ENCODE results near the gene UBE2Q2. TPM values are rescaled to one million over a fixed set of nuclear protein-coding genes. Genes with fewer than 3 reads are reported as not detected.
"Not testable (repeated sequence)": the region's sequence is repeated elsewhere in the genome, so short reads cannot be mapped to it uniquely, and the experiment has no call there.

Gene UBE2Q2
- total RNA-seq, 1 experiment from 2014 or later = 33.7 TPM

GRCh38 chr15:75850708-75851107 lies 7.5 kb downstream of the UBE2Q2 start:
- in situ Hi-C loops (cut with HindIII; ENCODE audit: low pct_unique_long_range_greater_than_20kb, low sequenced_read_pairs) = no loop called here

GRCh38 chr15:75851566-75851965 lies 8.3 kb downstream of the UBE2Q2 start:
- DNase-seq (ENCODE audit: low read depth); in situ Hi-C loops (cut with HindIII; ENCODE audit: low pct_unique_long_range_greater_than_20kb, low sequenced_read_pairs): not testable (repeated sequence)

More at GRCh38 chr15:75850708-75851107, 7.5 kb downstream of the UBE2Q2 start:
- no peak for DNase-seq (ENCODE audit: low read depth)

- DNase-seq (ENCODE audit: low read depth) = no peak
- in situ Hi-C loops (cut with HindIII; ENCODE audit: low pct_unique_long_range_greater_than_20kb, low sequenced_read_pairs) = no loop called here
Measured at GRCh38 chr15:75857886-75858285, 14.6 kb downstream of the UBE2Q2 start.

- in situ Hi-C loops (cut with HindIII; ENCODE audit: low pct_unique_long_range_greater_than_20kb, low sequenced_read_pairs) = no loop called here
- no peak for DNase-seq (ENCODE audit: low read depth)
Measured at GRCh38 chr15:75861750-75862402, 18.6 kb downstream of the UBE2Q2 start.

GRCh38 chr15:75862796-75863195 lies 19.5 kb downstream of the UBE2Q2 start:
- in situ Hi-C loops (cut with HindIII; ENCODE audit: low pct_unique_long_range_greater_than_20kb, low sequenced_read_pairs) = no loop called here

GRCh38 chr15:75864213-75865059 lies 21.2 kb downstream of the UBE2Q2 start:
- DNase-seq (ENCODE audit: low read depth) = no peak
- in situ Hi-C loops (cut with HindIII; ENCODE audit: low pct_unique_long_range_greater_than_20kb, low sequenced_read_pairs) = no loop called here

More at GRCh38 chr15:75862796-75863195, 19.5 kb downstream of the UBE2Q2 start:
- no peak for DNase-seq (ENCODE audit: low read depth)

- in situ Hi-C loops (cut with HindIII; ENCODE audit: low pct_unique_long_range_greater_than_20kb, low sequenced_read_pairs); DNase-seq (ENCODE audit: low read depth): not testable (repeated sequence)
Measured at GRCh38 chr15:75866045-75866444, 22.8 kb downstream of the UBE2Q2 start.

- in situ Hi-C loops (cut with HindIII; ENCODE audit: low pct_unique_long_range_greater_than_20kb, low sequenced_read_pairs) = no loop called here
- DNase-seq (ENCODE audit: low read depth) = no peak
Measured at GRCh38 chr15:75866916-75867315, 23.7 kb downstream of the UBE2Q2 start.

GRCh38 chr15:75867449-75867848 lies 24.2 kb downstream of the UBE2Q2 start:
- in situ Hi-C loops (cut with HindIII; ENCODE audit: low pct_unique_long_range_greater_than_20kb, low sequenced_read_pairs) = no loop called here
- no peak for DNase-seq (ENCODE audit: low read depth)

GRCh38 chr15:75868019-75868418 lies 24.8 kb downstream of the UBE2Q2 start:
- no peak for DNase-seq (ENCODE audit: low read depth)
- in situ Hi-C loops (cut with HindIII; ENCODE audit: low pct_unique_long_range_greater_than_20kb, low sequenced_read_pairs) = no loop called here

- in situ Hi-C loops (cut with HindIII; ENCODE audit: low pct_unique_long_range_greater_than_20kb, low sequenced_read_pairs) = no loop called here
- DNase-seq (ENCODE audit: low read depth) = no peak
Measured at GRCh38 chr15:75869446-75869845, 26.2 kb downstream of the UBE2Q2 start.

- DNase-seq (ENCODE audit: low read depth); in situ Hi-C loops (cut with HindIII; ENCODE audit: low pct_unique_long_range_greater_than_20kb, low sequenced_read_pairs): not testable (repeated sequence)
Measured at GRCh38 chr15:75871589-75871988, 28.3 kb downstream of the UBE2Q2 start.

- no peak for DNase-seq (ENCODE audit: low read depth)
- in situ Hi-C loops (cut with HindIII; ENCODE audit: low pct_unique_long_range_greater_than_20kb, low sequenced_read_pairs) = no loop called here
Measured at GRCh38 chr15:75872403-75872990, 29.2 kb downstream of the UBE2Q2 start.

- in situ Hi-C loops (cut with HindIII; ENCODE audit: low pct_unique_long_range_greater_than_20kb, low sequenced_read_pairs) = no loop called here
- DNase-seq (ENCODE audit: low read depth) = no peak
Measured at GRCh38 chr15:75884041-75884440, 40.8 kb downstream of the UBE2Q2 start.

GRCh38 chr15:75887178-75887577 lies 43.9 kb downstream of the UBE2Q2 start:
- DNase-seq (ENCODE audit: low read depth) = no peak
- in situ Hi-C loops (cut with HindIII; ENCODE audit: low pct_unique_long_range_greater_than_20kb, low sequenced_read_pairs) = no loop called here

- in situ Hi-C loops (cut with HindIII; ENCODE audit: low pct_unique_long_range_greater_than_20kb, low sequenced_read_pairs) = no loop called here
- peak; percentile 42 for DNase-seq (ENCODE audit: low read depth)
Measured at GRCh38 chr15:75891895-75892294, 48.6 kb downstream of the UBE2Q2 start.

GRCh38 chr15:75895731-75896130 lies 52.5 kb downstream of the UBE2Q2 start:
- in situ Hi-C loops (cut with HindIII; ENCODE audit: low pct_unique_long_range_greater_than_20kb, low sequenced_read_pairs) = no loop called here
- no peak for DNase-seq (ENCODE audit: low read depth)

- DNase-seq (ENCODE audit: low read depth) = no peak
- in situ Hi-C loops (cut with HindIII; ENCODE audit: low pct_unique_long_range_greater_than_20kb, low sequenced_read_pairs) = no loop called here
Measured at GRCh38 chr15:75900577-75900976, 57.3 kb downstream of the UBE2Q2 start.

GRCh38 chr15:75902129-75902557 lies 58.9 kb downstream of the UBE2Q2 start:
- no peak for DNase-seq (ENCODE audit: low read depth)
- in situ Hi-C loops (cut with HindIII; ENCODE audit: low pct_unique_long_range_greater_than_20kb, low sequenced_read_pairs) = no loop called here

All from Caki2 (cell line).